HG02623 (cell line): Measurements from ENCODE around the gene PTH1R.

Source experiments
- ATAC-seq: cut with Tn5 transposase; IDR thresholded peaks from one replicate; pipeline ENCODE4 v1.9.1; 2021; ENCODE audit warnings: moderate library complexity; ENCODE audit not compliant: unreplicated experiment

Gene PTH1R

DNA sequence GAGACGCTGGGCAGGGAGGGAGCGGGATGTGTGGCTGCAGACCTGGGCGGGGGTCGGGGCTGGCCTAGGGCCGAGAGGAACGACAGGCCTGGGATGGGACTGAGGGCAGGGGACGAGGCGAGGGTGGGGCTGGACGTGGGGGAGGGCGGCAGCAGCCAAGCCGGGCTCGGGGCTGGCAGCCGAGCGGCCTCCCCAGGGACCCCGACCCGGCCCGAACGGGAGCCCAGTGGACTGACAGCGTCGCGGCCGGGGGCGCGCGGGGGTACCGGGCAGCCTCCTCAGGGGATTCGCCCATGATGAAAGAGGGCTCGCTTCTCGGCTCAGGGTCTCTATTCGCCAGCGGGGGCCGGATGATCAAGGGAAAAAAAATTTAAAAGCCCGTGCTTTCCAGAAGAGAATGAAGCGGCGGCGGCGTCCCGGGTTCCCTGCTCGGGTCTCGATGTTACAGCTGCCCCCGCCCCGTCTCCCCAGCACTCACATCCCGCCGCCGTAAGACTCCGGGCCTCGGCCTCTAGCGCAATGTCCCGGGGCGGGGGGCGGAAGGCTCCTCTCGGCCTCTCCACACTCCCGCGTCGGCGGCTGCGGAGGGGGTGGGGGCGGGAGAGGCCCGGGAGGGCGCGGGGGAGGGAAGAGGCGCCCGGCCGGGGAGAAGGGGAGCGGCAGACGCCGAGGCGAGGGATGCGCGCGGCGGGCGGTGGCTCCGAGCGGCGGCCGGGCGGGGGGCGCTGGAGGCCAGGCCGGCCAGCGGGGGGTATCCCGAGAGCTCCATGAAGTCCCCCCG is 4.3 kb downstream of the PTH1R start:
- no peak for ATAC-seq

GRCh38 chr3:46882377-46883053 is 5.0 kb downstream of the PTH1R start:
- no peak for ATAC-seq

DNA sequence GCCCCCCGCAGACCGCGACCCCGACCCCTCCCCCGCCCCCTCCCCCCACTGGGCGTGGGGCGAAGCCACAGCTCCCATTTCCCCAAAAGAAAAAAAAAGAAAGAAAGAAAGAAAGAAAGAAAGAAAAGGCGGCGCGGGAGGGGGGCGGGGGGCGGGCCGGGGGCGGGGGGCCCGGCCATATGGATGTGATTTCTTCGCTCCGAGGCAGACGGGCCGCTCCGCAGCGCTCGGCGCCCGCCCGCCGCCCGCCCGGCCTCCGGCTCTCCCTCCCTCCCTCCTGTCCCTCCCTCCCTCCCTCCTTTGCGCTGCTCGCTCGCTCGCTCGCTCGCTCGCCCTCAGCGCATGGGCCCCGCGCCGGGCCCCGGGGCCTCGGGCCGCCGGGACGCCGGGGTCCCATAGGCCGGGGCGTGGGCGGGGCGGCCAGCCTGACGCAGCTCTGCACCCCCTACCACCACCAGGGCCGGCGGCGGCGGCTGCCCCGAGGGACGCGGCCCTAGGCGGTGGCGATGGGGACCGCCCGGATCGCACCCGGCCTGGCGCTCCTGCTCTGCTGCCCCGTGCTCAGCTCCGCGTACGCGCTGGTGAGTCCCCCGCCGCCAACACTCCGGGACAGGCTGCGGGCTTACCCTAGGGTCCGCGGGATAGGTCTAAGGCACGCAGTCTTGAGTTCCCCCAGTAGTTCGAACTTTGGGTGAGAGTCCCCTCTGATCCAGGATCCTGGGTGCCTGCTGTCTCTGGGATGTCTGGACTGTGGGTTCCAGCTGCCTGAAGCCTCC is 5.7 kb downstream of the PTH1R start:
- no peak for ATAC-seq

DNA sequence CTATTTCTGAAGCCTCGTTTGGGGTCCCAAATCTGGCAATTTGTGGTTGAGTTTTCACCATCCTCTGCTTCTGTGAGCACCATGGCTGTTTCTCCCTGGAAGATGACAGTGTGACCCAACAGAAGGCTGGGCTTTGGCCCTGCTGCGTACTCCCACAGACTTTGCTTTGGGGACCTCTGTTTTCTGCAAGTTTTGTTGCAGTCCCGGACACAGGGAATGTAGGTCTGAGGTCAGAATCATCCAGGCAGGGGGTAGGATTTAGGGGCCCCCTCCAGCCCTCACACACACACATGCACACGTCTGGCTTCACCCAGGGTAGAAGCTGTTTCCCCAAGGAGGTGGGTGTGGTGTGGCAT is 6.3 kb downstream of the PTH1R start:
- ATAC-seq, result no peak

GRCh38 chr3:46884427-46884826 is 6.9 kb downstream of the PTH1R start:
- no peak for ATAC-seq

DNA sequence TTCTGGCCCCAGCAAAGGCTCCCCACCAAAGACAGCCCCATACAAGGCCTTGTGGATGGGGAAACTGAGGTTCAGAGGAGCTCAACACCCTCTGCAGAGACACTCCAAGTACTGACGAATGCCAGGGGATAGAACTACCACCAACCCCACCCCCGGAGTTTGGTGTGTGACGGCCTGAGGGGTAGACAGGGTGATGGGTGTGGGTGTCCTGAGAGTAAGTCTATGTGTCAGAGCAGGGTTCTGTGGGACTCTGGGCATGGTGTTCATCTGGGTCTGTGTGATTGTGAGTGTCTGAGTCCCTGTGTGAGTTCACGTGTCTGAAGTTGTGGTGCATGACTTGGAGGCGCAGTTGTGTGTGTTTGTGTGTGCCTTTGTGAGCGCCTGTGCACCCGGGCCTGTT is 7.4 kb downstream of the PTH1R start:
- no peak for ATAC-seq

- no peak for ATAC-seq
Measured at GRCh38 chr3:46885612-46886011, 8.1 kb downstream of the PTH1R start.

DNA sequence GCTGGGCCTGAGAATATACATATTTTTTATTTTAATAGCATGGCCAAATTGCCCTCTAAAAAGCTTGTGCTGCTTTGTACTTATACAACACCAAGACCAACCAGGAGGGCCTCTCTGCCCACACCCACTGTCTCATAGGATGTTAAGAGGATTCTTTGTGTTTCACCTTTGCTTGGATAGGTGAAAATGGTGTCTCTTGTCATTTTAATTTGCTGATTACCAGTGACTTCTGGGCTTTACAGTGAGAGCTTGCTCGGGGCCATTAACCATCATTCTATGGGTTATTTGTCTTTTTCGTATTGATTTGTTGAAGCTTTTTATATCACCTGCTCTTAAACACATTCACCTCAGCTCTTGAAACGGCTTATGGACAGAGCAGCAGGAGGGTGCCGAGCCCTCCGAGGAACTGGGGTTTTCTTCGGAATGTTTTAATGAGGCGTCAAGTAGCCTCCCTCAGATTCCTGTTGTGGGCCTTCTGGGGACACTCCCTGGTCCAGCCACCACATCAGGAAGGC is 10.5 kb downstream of the PTH1R start:
- no peak for ATAC-seq

GRCh38 chr3:46888705-46889104 is 11.2 kb downstream of the PTH1R start:
- no peak for ATAC-seq

GRCh38 chr3:46889381-46890110 is 12.0 kb downstream of the PTH1R start:
- ATAC-seq, result no peak

DNA sequence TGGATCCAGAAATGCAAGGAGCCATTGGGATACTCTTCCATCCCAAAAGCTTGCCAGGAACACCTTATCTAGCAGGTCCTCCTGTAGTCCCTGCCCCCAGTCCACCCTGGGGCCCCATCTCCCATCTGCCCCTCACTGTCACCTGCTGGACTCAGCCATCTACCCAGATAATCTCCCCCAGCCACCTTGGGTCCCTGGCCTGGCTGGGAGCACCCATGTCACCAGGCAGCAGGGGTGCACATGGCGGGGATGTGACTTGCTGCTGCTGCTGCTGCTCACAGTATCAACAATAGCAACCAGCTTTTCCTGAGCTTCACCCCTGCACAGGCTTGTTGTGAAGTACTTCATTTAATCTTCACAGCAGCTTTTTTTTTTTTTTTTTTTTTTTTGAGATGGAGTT is 12.6 kb downstream of the PTH1R start:
- ATAC-seq, result no peak

- no peak for ATAC-seq
Measured at GRCh38 chr3:46891132-46891531, 13.6 kb downstream of the PTH1R start.

GRCh38 chr3:46892285-46893145 is 15.0 kb downstream of the PTH1R start:
- no peak for ATAC-seq

- no peak for ATAC-seq
Measured at GRCh38 chr3:46893146-46893748, 15.7 kb downstream of the PTH1R start.

DNA sequence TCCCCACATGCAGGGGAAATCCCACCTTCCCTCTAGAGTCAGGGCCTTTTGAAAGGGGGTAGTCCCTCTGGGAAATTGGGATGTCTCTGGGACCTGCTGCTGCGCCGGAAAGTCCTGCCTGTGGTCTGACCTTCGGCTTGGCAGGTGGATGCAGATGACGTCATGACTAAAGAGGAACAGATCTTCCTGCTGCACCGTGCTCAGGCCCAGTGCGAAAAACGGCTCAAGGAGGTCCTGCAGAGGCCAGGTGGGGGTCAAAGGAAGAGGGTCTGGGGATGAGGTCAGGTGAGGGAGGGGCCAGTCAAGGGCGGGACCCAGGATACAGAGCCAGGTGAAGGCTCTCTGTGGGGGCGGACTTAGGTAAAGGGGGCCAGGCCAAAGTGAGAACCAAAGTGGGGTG is 16.2 kb downstream of the PTH1R start:
- ATAC-seq, result no peak

- ATAC-seq, result no peak
Measured at GRCh38 chr3:46894256-46894655, 16.7 kb downstream of the PTH1R start.

DNA sequence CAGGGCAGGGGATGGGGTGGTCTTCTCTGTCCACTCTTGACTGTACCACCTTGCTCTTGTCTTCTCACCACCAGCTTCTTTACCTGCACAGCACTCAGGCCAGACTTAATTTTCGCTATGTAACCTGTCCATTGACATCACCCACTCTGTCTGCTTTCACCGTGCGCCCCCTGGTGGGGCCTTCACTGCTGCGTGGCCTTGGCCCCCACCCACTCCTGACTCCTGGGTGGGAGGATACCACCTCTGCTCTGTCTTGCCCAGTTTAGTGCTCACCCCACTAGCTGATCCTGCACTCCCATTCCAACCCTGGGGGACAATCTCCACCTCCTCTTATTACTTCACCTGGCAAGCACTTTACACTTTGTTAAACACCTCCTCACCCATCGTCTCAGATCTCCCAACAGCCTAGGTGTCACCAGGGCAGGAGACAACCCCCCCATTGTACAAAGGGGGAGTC is 17.7 kb downstream of the PTH1R start:
- no peak for ATAC-seq

DNA sequence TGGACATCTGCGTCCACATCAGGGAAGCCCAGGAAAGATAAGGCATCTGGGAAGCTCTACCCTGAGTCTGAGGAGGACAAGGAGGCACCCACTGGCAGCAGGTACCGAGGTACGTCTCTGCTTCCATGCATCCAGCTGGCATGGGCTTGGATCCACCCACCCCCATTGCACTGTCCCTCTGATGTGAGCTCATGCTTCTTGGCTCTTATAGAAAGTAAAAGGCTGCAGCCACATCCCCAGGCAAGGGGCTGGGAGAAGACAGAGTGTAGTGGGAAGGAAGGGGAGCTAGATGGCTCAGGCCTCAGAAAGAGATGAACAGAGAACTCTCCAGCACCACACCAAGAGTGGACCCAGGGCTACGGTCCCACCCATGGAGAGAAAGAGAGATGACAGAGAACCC is 18.2 kb downstream of the PTH1R start:
- no peak for ATAC-seq

DNA sequence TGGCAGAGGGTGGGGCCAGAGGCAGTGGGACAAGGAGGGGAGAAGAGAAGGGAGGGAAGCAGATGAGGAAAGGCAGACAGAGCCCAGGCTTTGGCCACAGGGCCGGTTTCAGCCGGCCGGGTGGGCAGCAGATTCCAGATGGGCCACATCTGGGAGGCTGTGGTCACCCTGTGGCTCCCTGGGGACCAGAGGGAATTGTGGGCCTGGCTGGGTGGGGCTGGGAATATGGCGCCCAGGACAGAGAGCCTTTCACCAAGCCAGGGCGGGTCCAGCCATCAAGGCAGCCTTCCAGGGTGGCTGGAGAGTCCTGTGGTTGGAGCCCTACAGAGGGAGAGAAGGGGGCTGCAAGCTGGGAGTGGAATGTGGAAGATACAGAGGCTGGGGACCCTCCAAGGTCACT is 18.9 kb downstream of the PTH1R start:
- ATAC-seq, result no peak

GRCh38 chr3:46897031-46897430 is 19.5 kb downstream of the PTH1R start:
- no peak for ATAC-seq
